GM18505 (cell line): ENCODE measurements around the gene CACNA1B.

Source experiments
- ATAC-seq: cut with Tn5 transposase; IDR thresholded peaks from one replicate; pipeline ENCODE4 v1.9.1; 2021; ENCODE audit not compliant: unreplicated experiment
- POLR2A ChIP-seq: IDR thresholded peaks from 4 replicates; pipeline ENCODE4 v1.6.1; 2011; ENCODE audit warnings: borderline replicate concordance; ENCODE audit not compliant: insufficient read depth, insufficient read length; ENCODE audit errors: extremely low read depth

CACNA1B gene

DNA sequence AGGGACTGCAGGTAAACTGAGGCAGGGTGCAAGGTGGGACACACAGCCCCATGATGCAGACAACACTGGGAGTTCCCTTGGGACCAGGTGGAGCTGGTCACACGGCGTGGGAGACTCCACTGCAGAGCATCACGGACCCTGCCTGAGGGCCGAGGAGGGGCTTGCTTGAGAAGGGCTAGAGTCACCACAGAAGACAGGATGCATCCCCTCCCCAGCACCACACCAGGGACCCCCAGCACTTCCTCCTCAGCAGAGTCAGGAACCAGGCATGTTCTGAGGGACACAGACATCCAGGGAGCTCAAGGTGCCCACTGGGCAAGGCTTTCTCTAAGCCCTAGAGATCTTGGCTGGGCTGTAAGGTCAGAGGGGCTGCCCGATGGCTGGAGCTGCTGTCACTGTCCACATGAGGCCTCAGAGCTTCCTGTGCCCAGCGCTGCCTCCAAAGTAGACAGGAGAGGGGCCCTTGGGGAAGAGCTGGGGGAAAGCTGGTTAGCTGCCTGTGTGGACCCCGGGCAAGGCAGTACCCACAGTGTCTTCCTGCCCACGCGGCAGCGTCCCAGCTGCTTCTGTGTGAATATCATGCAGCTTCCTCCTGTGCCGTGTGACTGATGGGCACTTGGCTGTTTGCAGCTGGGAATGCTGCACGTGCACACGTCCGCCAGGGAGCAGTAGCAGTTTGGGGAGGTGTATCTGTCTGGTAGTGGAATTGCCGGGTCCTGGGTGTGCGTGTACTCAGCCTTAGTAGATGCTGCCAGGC, 176.6 kb downstream of the CACNA1B start:
- no peak for ATAC-seq

DNA sequence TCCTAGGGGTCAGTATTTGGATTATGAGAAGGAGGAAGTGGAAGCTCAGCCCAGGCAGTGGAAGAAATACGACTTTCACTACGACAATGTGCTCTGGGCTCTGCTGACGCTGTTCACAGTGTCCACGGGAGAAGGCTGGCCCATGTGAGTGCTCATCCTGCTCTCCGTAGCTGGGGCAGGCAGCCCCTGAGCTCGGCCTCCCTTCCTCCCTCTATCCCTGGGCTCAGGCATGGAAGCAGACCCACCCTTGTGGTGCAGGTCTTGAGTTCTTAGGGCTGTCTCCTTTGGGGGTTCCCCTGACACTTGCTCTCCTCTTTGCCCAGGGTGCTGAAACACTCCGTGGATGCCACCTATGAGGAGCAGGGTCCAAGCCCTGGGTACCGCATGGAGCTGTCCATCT, 180.1 kb downstream of the CACNA1B start:
- no peak for TF ChIP-seq POLR2A

More for the DNA sequence above, 176.6 kb downstream of the CACNA1B start:
- no peak for TF ChIP-seq POLR2A

DNA sequence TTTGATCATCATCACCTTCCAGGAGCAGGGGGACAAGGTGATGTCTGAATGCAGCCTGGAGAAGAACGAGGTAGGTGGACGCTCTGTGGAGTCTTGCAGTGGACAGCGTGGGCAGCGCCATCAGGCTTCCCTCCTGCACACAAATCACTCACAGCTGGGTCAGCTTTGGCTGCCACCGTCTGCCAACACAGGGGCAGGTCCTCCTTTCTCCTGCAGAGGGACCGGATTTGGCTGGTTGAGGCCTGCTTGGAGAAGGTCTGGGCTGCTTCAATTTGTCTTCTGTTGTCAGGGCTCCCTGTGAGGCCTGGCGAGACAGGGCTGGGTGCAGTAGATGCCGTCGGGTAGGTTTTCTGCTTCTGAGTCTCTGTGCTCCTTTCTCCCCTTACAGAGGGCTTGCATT, 180.6 kb downstream of the CACNA1B start:
- ATAC-seq = no peak
- no peak for TF ChIP-seq POLR2A

More for the DNA sequence above, 180.1 kb downstream of the CACNA1B start:
- no peak for ATAC-seq

GRCh38 chr9:138059196-138059595, 181.6 kb downstream of the CACNA1B start:
- ATAC-seq = no peak
- TF ChIP-seq POLR2A = no peak

DNA sequence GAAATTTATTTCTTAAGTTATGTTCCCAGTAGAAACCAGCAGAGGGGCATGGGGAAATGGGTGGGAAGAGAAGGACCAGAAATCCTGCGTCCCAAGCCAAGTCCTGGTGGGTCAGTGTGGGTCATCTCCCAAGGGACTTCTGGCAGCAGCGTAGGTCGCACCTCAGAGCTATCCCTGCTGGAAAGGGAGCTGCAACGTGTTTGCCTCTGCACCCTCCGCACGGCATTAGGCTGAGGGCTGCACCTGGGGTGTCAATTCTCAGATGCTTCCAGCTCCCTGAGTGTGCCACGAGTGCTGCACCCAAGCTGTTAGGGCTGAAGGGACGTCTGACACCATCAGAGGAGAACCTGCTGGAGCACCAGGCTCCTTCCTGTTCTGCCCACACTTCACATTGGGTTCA, 182.8 kb downstream of the CACNA1B start:
- ATAC-seq = no peak
- TF ChIP-seq POLR2A = no peak

GRCh38 chr9:138060881-138061280, 183.3 kb downstream of the CACNA1B start:
- no peak for TF ChIP-seq POLR2A
- ATAC-seq = no peak

GRCh38 chr9:138061631-138062030, 184.0 kb downstream of the CACNA1B start:
- ATAC-seq = no peak

DNA sequence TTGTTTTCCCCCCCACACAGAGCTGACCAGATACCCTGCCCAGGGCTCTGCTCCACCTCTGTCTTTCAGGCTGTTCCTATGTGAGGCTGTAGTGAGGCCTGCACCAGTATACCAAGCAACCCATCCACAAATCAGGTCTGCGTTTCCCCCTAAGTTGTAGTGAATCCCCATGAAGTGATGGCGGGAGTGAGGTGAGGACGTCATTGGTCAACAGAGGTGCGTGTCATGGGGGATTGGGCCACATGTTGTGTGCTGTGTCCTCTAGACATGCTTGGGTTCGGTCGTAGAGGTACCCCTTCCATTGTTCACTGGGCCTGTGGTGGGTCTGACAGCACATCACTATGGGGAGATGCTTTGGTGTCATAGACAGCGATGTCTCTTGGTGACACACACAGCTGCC, 184.6 kb downstream of the CACNA1B start:
- no peak for ATAC-seq
- TF ChIP-seq POLR2A = no peak

More at GRCh38 chr9:138061631-138062030, 184.0 kb downstream of the CACNA1B start:
- TF ChIP-seq POLR2A = no peak

- ATAC-seq = no peak
Measured at GRCh38 chr9:138063033-138063432, 185.5 kb downstream of the CACNA1B start.

DNA sequence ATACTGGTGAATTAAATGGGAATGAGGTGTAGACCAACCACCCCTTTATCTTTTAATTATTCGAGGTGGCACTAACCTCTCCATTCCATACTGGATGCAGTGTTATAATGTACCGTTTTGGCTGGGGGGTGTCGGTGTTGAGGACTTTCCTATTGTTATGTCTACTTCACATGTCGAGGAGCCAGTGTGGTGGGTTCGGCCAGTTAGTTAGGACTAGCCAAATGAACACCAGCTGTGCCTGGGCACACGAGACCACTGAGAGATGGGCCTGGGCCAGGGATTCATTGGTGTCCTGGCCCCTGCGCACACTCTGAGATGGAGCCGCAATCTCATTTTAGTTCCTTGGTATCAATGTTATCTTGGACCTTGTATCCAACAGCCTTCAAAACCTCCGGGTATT, 186.2 kb downstream of the CACNA1B start:
- TF ChIP-seq POLR2A = no peak

More at GRCh38 chr9:138063033-138063432, 185.5 kb downstream of the CACNA1B start:
- no peak for TF ChIP-seq POLR2A

DNA sequence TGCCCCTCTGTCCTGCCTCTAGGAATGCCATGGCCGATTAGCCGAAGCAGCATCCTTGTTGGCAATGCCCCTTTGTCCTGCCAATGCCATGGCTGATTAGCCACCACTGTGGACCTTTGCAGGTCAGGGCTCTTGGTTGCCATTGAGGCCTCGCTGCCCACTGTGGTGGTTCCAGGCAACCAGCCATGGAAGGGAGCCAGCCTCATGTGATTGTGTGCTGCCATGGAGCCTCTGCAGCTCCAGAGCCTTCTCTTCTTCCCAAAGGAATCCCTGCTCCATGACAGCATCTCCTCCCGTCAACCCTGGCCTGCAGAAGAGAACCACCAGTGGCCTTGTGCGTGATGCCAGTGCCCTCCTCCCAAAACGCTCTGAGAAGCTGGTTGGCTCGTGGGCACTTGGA, 187.0 kb downstream of the CACNA1B start:
- no peak for TF ChIP-seq POLR2A

More for the DNA sequence above, 186.2 kb downstream of the CACNA1B start:
- no peak for ATAC-seq

DNA sequence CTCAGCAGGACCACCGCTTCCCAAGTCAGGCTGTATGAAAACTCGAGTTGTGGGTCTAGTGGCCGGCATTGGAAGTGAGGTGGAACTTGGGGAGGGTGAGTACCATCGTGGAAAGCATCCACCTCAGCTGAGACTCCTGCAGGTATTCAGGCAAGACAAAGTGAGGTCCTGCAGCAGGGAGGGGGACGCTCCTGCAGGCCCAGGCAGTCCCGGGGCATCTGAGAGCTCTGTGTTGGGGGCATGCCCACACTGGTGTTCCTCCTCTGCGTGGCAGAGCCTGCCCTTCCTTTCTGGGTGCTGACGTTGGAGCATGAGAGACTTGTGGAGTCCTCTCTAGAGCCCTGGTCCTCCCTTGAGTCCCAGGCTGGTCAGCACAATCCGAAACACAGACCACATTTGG, 187.7 kb downstream of the CACNA1B start:
- TF ChIP-seq POLR2A = no peak
- no peak for ATAC-seq

More for the DNA sequence above, 187.0 kb downstream of the CACNA1B start:
- no peak for ATAC-seq

DNA sequence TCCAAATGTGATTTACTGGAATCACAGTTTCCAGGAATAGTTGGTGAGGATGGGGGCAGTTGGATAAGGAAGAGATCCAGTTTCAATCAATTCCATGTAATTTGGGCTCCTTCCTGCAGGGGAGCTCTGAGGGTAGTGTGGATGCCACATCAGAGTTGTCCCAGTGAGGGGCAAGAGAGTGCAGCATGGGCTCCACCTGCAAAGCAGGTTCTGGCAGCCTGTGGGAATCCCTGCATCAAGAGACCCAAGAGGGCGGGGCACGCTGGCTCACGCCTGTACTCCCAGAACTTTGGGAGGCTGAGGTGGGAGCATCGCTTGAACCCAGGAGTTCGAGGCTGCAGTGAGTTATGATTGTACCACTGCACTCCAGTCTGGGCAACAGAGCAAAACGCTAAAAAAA, 188.5 kb downstream of the CACNA1B start:
- ATAC-seq = no peak
- TF ChIP-seq POLR2A = no peak

- TF ChIP-seq POLR2A = no peak
- ATAC-seq = no peak
Measured at GRCh38 chr9:138067613-138068367, 190.2 kb downstream of the CACNA1B start.
